HG03108 (cell line): ENCODE results near the gene UBIAD1.

ENCODE experiments used
- ATAC-seq: cut with Tn5 transposase; IDR thresholded peaks from one replicate; pipeline ENCODE4 v1.9.1; 2021; ENCODE audit warnings: moderate library complexity; ENCODE audit not compliant: unreplicated experiment

UBIAD1 gene

GRCh38 chr1:11337580-11338073 is 64.6 kb downstream of the UBIAD1 start:
- ATAC-seq: no peak
